HG02870 (cell line): ENCODE measurements around the gene ESAM.
"Not testable (repeated sequence)": the region's sequence is repeated elsewhere in the genome, so short reads cannot be mapped to it uniquely, and the experiment has no call there.

Experiments
- ATAC-seq: cut with Tn5 transposase; IDR thresholded peaks from one replicate; pipeline ENCODE4 v1.9.1; 2021; ENCODE audit warnings: mild to moderate bottlenecking, moderate library complexity; ENCODE audit not compliant: unreplicated experiment

Gene ESAM

DNA sequence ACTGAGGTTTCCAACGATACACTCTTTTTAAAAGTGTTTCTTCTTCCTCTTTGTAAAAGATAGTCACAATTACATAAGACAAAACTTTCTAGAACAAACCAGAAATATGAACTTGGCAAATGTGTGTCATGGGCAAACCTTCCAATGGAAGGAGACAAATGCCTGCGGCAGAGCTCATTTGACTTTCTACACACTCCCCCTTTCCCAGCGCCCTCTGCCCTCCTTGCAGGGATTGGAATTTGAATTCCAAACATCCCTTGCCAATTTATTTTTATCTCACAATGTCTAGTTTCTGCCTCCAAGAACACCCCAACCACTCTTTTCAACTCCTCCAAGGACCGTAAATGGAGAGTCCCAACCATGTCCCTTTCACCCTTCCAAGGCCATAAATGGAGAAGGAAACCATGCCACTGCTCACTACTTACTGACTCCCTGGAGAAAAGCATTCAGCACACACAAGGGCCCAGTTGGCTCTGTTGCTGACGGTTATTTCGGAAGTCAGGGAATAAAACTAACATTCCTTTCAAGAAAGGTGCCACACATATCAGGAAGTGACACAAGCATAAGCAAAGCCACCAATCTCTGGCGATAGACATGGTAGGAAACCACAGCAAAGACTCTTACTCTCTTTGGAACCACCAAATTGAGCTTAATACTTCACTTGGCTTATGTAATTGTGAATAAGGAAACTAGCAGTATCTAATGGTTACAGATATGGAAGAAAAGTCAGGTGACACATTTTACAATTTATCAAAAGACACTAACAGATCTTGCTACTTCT is 15.0 kb upstream of the ESAM start:
- no peak for ATAC-seq

DNA sequence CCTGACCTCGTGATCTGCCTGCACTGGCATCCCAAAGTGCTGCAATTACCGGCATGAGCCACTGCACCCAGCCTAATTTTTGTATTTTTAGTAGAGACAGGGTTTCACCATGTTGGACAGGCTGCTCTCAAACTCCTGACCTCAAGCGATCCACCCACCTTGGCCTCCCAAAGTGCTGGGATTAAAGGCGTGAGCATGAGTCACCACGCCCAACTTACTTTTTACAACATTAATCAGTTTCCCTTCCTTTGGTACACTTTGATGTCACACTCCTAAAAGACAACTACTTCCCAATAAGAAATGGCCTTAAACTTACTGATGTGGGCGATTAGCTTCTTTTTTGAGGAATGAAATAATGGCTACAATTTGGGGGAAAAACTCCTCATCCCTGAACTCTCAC is 8.9 kb upstream of the ESAM start:
- ATAC-seq, result not testable (repeated sequence)

DNA sequence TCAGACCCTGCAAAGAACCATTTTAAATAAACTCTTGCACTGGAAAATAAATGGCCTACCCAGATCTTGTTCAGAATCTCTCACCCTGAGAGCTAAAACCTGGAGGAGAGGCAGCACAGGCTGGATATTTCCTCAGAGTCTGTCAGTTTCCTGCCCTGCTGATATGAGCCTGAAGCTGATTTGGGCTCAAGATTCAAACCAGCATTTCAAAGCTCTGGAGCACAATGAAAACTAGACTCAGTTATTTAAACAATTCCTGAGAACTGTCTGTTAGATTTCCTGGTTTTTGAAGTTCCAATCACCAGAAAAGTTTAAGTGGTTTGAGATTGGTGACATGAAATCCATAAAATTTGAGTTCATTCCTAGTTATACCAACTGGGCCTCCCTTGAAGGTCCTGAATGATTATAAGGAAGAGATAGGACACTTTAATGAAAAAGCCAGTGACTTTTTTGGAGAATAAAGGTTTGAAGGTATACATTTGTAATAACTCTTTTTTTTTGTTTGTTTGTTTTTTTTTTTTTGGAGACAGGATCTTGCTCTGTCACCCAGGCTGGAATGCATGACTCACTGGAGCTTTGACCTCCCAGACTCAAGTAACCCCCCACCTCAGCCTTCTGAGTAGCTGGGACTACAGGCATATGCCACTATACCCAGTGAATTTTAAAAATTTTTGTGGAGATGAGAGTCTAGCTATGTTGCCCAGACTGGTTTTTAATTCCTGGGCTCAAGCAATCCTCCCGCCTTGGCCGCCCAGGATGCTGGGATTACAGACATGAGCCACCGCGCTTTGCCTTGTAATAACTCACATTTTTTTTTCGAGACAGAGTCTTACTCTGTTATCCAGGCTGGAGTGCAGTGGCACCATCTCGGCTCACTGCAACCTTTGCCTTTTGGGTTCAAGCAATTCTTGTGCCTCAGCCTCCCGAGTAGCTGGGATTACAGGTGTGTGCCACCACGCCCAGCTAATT is 8.0 kb upstream of the ESAM start:
- no peak for ATAC-seq

DNA sequence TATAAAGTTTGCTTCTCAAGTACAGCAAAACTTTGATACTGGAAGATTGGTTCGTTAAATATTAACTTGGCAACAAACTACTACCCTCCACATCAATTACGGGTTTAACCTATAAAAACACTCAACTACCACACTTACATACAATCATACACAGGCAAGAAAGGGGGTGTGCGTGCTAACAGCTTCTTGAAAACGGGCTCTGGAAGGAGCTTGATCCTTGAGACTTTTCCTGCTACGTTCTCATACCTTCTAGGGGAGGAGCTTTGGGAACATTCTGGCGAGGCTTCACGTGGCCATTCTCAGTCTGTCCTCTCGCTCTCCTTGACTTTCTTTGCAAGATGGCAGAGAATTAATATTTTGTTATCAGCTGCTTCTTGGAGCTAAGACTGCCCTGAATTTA is 6.8 kb upstream of the ESAM start:
- ATAC-seq, result no peak

DNA sequence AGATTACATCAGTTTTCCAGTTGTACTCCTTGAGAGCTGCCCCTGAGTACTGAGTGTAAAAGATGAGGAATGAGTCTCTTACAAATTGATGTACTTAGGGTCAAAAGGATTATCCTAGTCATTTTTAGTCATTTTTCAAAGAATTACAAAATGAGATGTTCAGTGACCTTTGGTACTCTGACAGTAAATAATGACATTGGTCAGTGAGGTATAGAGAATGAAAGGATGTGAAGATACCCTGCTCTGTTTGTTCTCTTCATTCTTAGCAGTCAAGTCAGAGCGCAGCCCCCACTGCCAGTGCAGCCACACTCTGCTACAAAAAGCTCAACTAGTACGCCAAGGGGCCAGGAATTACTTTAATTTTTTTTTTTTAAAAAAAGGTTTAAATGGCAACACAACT is 4.1 kb upstream of the ESAM start:
- ATAC-seq, result no peak

DNA sequence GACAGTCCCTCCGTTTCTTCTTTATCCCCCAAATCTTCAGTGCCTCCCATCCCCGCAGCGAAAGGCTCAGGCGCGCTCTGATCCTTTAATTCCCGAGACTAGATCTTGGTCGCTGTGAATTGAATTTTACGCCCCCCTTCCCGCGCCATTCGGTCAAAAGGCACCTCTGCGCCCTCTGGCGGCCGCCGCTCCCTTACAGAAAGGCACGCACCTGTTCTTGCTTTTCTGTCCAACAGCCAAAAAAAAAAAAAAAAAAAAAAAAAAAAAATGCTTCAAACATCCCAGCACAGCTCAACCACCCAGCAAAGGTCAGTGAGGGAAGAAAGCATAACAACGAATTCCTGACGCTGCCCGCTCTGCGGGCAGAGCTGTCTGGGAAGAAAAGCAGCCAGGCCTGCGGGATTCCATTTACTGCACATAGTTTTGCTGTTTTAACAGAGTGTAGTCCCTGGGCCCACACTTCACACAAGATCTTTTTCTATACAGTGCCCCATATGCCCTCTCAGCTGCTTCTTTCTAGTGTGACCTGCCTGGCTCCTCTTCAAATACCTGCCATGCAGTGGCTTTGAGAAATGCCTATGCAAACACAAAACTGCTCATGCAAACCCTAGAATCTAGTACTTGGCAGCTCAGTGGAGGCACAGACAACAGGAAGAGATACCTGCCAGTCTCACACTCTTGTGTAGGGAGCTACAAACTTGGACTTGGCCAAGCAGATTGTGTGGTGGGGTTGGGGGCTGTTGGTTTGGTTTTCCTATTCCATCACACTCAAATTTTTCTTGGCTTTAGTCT is 1.3 kb upstream of the ESAM start:
- peak; percentile 30 for ATAC-seq

DNA sequence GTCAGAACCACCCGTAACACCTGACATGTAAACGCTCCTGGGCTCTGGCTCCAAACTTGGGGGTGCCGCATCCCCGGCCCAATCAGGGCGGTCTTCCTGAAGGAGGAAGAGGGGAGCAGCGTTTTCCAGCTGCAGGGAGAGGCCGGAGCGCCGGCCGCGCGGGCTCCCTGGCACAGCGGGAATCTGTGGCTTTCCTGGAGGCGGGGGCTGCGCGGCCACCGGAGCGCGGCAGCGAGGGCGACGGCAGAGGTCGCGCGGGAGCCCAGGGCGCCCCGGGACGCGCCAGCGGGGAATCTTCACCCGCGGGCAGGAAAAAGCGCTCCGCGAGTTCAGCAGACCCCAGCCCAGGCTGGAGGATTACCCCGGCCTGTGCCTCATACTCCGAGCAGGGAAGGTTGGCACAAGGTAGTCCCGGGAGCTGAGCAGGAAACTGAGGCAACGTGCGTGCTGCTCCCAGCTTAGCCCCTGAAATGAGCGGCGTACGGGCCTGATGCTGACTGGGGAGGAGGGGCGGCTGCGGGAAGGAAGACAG is 600 bp upstream of the ESAM start:
- peak; percentile 6 for ATAC-seq

DNA sequence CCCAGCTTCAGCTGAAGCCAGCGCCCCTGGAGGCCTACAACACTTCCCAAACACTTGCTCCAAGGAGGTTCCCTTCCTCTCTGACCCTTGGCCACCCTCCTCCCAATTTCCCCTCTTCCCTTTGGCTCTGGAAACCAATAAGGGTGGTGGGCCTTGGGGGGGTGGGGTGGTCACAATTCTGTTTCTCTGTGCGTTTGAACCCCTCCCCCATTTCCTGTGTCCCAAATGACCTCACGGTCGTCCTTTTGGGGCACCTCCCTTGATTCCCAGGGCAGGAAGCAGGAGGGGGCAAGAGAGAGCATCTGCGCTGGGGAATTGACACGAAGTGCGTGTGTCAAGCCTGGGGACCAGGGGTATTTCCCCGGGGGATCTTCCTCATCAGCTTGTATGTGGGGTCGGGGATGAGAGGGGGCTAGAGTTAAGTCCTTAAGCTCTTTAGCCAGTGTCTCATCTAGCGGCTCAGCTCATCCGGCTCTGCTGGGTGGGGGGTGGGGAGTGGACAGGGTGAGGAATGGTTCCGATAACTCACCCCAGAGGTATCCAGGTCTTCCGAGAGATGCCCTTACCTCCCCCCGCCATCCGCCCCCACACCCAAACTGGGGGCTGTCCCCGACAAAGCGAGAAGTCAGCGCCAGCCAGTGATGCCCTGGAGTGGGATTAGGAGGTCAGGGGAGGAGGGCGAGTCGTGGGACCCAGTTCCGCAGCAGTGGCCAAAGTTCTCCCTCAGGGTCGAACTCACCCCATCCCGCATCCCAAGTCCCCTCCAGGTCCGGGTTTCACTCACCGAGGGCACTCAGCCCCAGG is 587 bp downstream of the ESAM start:
- peak; percentile 2 for ATAC-seq

DNA sequence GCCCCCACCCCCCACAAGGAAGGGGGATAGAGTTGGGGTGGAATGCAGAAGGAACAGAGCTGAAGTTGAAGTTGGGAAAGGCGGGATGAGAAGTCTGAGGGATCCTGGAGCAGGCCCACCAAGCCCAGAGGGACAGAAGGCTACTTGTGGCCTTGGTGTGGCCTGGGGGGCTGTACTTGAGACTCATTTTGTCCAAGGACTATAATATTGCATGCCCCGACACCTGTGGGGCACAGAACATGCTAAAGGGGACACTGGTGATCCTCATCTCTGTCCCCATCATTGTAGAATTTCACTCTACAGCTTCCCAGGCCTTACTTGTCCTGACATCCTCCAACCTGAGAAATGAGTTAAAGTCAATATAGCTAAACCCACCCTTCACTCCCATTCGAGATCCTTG is 1.3 kb downstream of the ESAM start:
- no peak for ATAC-seq

DNA sequence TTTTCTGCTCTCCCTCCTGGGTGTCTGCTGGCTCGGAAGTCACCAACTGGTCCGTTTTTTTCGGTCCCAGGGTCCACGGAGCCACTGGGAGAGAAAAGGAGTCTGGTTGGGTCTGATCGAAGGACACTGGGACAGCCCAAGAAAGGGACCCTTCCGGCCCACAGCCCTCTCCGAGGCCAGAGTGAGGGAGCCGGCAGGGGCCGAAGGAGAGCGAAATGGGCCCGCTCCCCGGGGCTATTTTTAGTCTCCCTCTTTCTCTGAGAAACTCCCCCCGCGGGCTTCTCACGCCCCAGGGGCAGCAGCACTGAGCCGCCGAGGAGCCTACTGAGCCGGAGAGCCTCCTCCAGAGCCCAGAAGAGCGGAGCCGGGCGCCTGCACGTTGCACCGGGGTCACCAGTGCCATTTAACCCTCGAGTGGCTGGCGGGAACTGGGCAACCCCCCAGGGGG is 1.9 kb downstream of the ESAM start:
- no peak for ATAC-seq

DNA sequence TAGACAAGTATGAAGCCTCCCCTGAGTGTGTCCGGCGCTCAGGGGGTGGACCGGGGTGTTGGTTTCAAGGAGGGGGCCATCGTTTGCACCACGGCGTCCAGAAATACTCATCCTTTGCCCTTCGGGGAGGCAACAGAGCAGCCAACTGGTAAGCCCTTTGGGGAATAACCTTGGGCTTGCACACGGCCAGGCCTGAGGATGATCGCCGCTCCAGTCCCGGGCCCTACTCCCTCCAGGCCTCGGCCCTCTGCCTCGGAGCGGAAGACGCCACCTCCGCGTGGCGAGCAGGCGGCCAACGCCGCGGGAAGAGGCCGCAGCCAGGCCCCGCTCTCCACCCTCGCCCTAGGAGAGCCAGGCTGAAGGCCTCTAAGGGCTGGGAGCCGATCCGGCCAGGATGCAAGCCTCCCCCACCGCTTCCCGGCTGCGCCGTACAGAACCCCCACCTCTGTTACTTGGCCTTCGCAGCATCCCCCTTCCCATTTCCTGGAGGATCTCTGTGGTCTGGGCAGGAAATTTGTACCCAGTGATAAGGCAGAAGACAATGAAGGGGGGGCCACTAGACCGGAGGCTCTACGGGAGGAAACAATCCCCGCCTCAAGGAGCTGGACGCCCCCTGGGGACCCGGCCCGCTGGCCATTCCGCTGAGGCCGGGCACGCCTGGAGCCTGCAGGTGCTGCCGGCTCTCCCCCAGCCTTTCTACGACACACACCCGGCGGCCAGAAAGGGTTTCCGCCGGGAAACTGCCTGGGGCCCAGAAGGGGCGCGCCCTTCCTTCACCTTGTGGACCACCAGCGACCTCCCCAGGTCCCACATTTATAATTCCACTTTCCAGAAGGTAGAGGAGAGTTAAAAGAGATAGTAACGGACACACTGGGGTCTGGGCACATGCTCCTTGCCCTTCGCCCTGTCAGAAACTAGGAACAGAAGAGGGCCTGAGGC is 2.6 kb downstream of the ESAM start:
- ATAC-seq, result no peak

DNA sequence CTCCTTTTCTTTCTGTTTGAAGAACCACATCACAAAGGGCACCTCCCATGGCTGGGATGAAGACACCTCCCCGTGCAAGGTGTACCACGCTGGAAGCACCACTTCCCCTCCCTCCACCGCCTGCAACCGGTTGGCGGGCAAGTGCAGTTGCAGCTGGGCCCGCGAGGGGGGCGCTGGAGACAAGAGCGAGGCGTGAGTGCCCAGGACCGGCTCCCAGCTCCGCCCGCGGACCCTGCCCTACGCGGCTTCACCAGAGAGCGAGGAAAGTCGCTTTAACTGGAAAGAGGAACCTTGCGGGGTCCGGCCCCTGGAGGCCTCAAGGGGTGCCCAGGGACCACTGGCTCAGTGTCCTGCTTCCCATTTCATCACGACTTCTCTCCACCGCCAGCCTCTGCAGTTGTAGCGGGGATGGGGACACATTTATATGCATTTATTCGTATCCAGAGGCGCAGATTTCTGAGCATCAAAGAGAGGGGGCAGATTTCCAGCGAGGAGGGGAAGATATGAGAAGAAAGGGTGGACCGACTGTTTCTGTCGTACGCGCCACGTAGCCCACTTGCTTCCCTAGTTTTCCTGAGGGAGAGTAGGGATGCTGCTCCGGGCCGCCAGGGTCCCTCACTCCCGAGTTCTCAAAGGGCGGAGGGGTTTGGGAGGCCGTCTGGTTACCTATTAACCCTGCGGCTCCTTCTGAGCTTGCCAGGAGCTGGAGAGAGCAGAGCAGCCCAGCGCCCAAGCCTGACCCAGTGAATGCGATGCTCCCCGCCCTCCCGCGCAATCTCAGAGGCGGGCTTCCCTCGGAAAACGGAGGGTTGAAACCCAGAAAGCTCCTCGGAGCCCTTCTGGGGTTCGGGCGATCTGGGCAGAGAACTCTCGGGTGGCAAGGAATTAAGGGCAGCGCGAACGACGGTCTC is 3.5 kb downstream of the ESAM start:
- peak; percentile 36 for ATAC-seq

DNA sequence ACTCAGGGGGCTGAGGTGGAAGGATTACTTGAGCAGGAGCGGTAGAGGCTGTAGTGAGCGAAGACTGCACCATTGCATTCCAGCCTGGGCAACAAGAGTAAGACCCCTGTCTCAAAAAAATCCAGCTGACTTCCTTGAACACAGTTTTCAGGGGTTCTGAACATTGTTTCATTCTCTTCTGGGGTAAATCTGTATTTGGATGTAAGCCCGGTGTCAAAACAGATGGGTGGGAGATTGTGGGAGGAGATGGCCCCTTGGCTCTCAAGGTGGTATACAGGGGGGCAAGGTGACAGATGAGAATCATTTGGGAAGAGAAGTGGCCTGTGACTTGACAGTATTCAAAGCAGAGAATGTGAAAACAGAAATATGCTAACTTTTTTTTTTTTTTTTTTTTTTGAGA is 4.8 kb downstream of the ESAM start:
- ATAC-seq, result no peak

DNA sequence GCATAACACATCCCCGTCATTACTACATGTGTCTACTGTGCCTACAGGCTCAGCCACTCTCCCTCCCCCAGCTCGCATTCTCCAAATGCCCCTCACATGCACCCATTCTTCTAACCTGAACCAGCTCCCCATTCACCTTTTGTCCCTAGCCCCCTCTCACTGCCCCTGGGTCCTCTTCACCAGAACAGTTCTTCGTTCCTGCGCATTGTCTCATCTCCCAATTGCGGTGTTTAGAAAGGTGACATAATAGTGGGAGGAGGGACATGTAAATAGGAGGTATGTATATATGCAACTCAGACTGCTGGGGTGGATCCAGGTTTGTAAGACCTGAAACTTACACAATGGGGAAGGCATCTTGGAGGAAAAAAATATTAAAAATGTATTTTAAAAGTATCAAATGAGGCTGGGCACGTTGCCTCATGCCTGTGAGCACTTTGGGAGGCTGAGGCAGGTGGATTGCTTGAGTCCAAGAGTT is 5.3 kb downstream of the ESAM start:
- ATAC-seq, result no peak

DNA sequence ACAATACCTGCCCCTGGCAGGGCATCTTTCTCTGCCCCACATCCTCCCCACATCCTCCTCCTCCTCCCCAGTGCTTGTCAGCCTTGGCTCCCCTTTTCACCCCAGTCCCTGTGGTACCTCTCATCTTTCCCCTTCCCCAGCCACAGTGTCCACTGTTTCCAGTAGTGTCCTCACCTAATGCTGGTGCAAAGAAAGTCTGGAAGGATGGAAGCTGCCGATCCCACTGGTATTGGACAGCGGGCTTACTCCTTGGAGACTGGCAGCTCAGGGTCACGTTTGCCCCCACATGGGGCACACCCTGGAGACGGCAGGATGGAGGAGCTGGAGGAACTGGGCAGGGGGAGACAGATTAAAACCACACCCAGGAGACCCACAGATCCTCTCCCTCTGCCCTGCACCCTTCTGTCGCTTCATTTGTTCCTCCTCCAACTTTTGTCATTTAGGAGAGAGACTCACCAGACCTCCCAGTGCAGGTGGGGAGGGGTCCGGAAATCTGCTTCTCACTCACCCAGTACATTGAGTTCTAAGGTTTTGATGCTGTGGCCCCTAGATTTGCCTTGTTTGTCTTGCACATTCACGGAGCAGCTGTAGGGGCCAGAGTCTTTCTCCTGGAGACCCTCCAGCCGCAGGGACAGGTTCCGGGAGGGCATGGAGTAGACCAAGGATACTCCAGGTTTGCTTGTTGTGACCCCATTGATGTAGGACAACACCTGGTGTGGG is 5.9 kb downstream of the ESAM start:
- no peak for ATAC-seq

DNA sequence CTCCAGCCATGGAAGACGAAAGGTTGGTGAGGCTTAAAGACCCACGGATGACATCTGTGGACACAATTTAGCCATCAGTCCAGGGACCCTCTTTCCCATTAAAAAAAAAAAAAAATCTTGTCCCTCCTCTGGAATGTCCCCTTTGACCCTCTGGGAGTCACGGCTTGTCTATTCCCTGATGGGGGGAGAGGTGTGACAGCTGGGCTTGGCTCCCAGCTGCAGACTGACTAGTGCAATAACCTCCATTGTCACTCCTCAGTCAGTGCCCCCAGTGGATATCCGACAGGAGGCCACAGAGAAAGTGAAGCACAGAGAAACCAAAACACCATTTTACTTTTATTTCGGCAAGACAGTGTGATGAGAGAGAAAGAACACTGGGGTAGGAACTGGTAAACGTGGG is 7.4 kb downstream of the ESAM start:
- ATAC-seq, result no peak

DNA sequence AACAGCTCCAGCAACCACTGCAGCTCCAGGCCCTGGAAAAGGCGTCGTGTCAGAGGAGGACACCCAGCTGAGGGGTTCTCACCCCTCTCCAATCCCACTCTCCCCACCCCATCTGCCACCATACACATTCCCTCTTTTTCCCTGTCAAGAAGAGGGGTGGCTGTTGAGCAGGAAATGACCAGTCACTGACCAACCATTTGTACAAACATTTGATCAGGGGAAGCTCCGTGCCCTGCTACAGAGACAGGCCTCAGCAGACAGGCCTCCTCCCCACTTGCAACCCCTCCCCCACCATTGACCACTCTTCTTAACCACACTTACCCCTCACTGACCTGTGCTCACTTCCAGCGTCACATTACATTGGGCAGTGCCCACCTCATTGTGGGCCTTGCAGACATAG is 7.8 kb downstream of the ESAM start:
- no peak for ATAC-seq
